ENCODE measurements around the gene LPP. TPM values are rescaled to one million over a fixed set of nuclear protein-coding genes. Genes with fewer than 3 reads are reported as not detected.

LPP gene
- total RNA-seq, 4 donors from 2014 or later = 183 to 293 (median 242) TPM

GRCh38 chr3:188819939-188820338 is 666.0 kb downstream of the LPP start:
- Histone ChIP-seq H3K9me3 (no peaks in the 10 kb centered on the region), H3K36me3 (no peaks in the 10 kb centered on the region), H3K27me3 (no peaks in the 10 kb centered on the region), H3K27ac (peak overlapping the region in 1 of 4 donors; percentile 5), H3K4me1 (peaks cover 0 to 21% (median 0%) of the 10 kb centered on the region in 4 donors), H3K4me3 (no peak overlapping the region)
- no peak for DNase-seq (ENCODE audit: low spot score in 2 of 2)
- TF ChIP-seq CTCF (IDR thresholded peaks at IDR 0.05) (no peak), POLR2A (IDR thresholded peaks at IDR 0.05) (no peak), EP300 (IDR thresholded peaks at IDR 0.05) (peak in 1 of 2 donors; percentile 79)
- WGBS, 2 donors = 93 to 100% methylated on average over 1 of the region's 1 CpG

- H3K4me1 ChIP-seq = peaks cover 0 to 21% (median 0%) of the 10 kb centered on the region in 4 donors
- no peaks in the 10 kb centered on the region for H3K36me3 ChIP-seq
- H3K27me3 ChIP-seq = no peaks in the 10 kb centered on the region
- H3K9me3 ChIP-seq = no peaks in the 10 kb centered on the region
- DNase-seq (ENCODE audit: low spot score in 2 of 2) = no peak
- no peak overlapping the region for H3K4me3 ChIP-seq
- peak in 1 of 2 donors; percentile 73 for TF ChIP-seq EP300 (IDR thresholded peaks at IDR 0.05)
- TF ChIP-seq POLR2A (IDR thresholded peaks at IDR 0.05) = no peak
- TF ChIP-seq CTCF (IDR thresholded peaks at IDR 0.05) = no peak
- 85 to 91% methylated on average over 4 of the region's 4 CpGs for WGBS, 2 donors
- no peak overlapping the region for H3K27ac ChIP-seq
These were observed 668.0 kb downstream of the LPP start for GRCh38 chr3:188822004-188822403.

GRCh38 chr3:188822411-188822810 is 668.5 kb downstream of the LPP start:
- TF ChIP-seq CTCF (IDR thresholded peaks at IDR 0.05) (no peak), POLR2A (IDR thresholded peaks at IDR 0.05) (no peak), EP300 (IDR thresholded peaks at IDR 0.05) (no peak)
- peaks cover 0 to 21% (median under 1%) of the 10 kb centered on the region in 4 donors for H3K4me1 ChIP-seq
- WGBS, 2 donors = 73 to 79% methylated on average over 2 of the region's 2 CpGs
- H3K27ac ChIP-seq = no peak overlapping the region
- H3K9me3 ChIP-seq = no peaks in the 10 kb centered on the region
- no peak overlapping the region for H3K4me3 ChIP-seq
- DNase-seq (ENCODE audit: low spot score in 2 of 2) = no peak
- H3K36me3 ChIP-seq = no peaks in the 10 kb centered on the region
- H3K27me3 ChIP-seq = no peaks in the 10 kb centered on the region

GRCh38 chr3:188824566-188824965 is 670.6 kb downstream of the LPP start:
- DNase-seq (ENCODE audit: low spot score in 2 of 2) = no peak
- Histone ChIP-seq H3K27me3 (no peaks in the 10 kb centered on the region), H3K27ac (no peak overlapping the region), H3K4me1 (peaks cover 0 to 16% (median 3%) of the 10 kb centered on the region in 4 donors), H3K36me3 (no peaks in the 10 kb centered on the region), H3K4me3 (no peak overlapping the region), H3K9me3 (no peaks in the 10 kb centered on the region)
- TF ChIP-seq CTCF (IDR thresholded peaks at IDR 0.05) = no peak
- TF ChIP-seq POLR2A (IDR thresholded peaks at IDR 0.05) = no peak
- TF ChIP-seq EP300 (IDR thresholded peaks at IDR 0.05) = no peak
- 95 to 96% methylated on average over 8 of the region's 8 CpGs for WGBS, 2 donors

- Histone ChIP-seq H3K27ac (no peak overlapping the region), H3K4me3 (no peak overlapping the region), H3K36me3 (no peaks in the 10 kb centered on the region), H3K9me3 (no peaks in the 10 kb centered on the region), H3K4me1 (peaks cover 0 to 6% (median 2%) of the 10 kb centered on the region in 4 donors), H3K27me3 (no peaks in the 10 kb centered on the region)
- TF ChIP-seq CTCF (IDR thresholded peaks at IDR 0.05) (no peak), POLR2A (IDR thresholded peaks at IDR 0.05) (no peak), EP300 (IDR thresholded peaks at IDR 0.05) (no peak)
- no peak for DNase-seq (ENCODE audit: low spot score in 2 of 2)
- WGBS, 2 donors = 93 to 99% methylated on average over 6 of the region's 6 CpGs
These were observed 671.9 kb downstream of the LPP start for GRCh38 chr3:188825901-188826300.

Measured in tibial nerve (tissue), 4 donors.